Lower leg skin (tissue), 4 donors: Measurements from ENCODE around the gene CCT3. TPM values are rescaled to one million over a fixed set of nuclear protein-coding genes. Genes with fewer than 3 reads are reported as not detected.

Experiments
- DNase-seq, 2 donors: peaks; one replicate each; pipeline ENCODE4 v3.0.0-alpha.2; 2019; ENCODE audit warnings: low spot score in 2 of 2
- H3K4me3 ChIP-seq: fragments of 200-600 bp; sonication (generic); 2 replicates; pipeline ENCODE4 v1.5.1; 2017; ENCODE audit warnings: mild to moderate bottlenecking, low read depth; ENCODE audit not compliant: poor library complexity, severe bottlenecking
- CTCF ChIP-seq, 3 donors: fragments of 450-650 bp; IDR thresholded peaks; one replicate each; pipeline ENCODE4 v1.5.1; 2016; ENCODE audit warnings: antibody characterized with exemption in 3 of 3, mild to moderate bottlenecking in 3 of 3, moderate library complexity in 2 of 3
- POLR2A ChIP-seq, 2 donors: fragments of 450-650 bp; IDR thresholded peaks; one replicate each; pipeline ENCODE4 v1.6.1; 2016 to 2017; ENCODE audit warnings: antibody characterized with exemption in 2 of 2, mild to moderate bottlenecking in 1 of 2, moderate library complexity in 1 of 2
- WGBS, 2 donors: methylation state at CpG; one replicate each; pipeline ENCODE4 v1.1.5; 2018; 5-methylcytosine and 5-hydroxymethylcytosine counted together
- intact Hi-C: fragments of 100-400 bp; cut with DNase I; formaldehyde crosslinking; loops from one replicate; pipeline ENCODE4 v1.15.0; 2023; ENCODE audit warnings: low total_unique reads
- total RNA-seq, 4 donors: library from RNA; depleted of rRNA; stranded (reverse); fragments of >200 nt; gene quantifications; one replicate each; pipeline ENCODE4 v1.1.0, GENCODE V29; 2016

CCT3 gene
- total RNA-seq, 4 donors from 2014 or later = 119 to 202 (median 150) TPM

GRCh38 chr1:156320560-156320959, 17.5 kb downstream of the CCT3 start:
- no peak for DNase-seq
- intact Hi-C loops = loop anchor here (10.0 kb wide), 1 partner anchor 186 kb away; no protein-coding TSS in a partner anchor
- TF ChIP-seq CTCF (IDR thresholded peaks at IDR 0.05) (no peak), POLR2A (IDR thresholded peaks at IDR 0.05) (no peak)
- 77 to 80% methylated on average over 3 of the region's 3 CpGs for WGBS, 2 donors
- H3K4me3 ChIP-seq = no peak overlapping the region

GRCh38 chr1:156319664-156320063, 18.4 kb downstream of the CCT3 start:
- intact Hi-C loops = loop anchor here (10.0 kb wide), 1 partner anchor 185 kb away; no protein-coding TSS in a partner anchor
- no peak for TF ChIP-seq POLR2A (IDR thresholded peaks at IDR 0.05)
- TF ChIP-seq CTCF (IDR thresholded peaks at IDR 0.05) = no peak
- no peak for DNase-seq
- WGBS, 2 donors = 58 to 67% methylated on average over 1 of the region's 1 CpG
- no peak overlapping the region for H3K4me3 ChIP-seq

- WGBS, 2 donors = 90 to 91% methylated on average over 7 of the region's 7 CpGs
- no peak for DNase-seq
- no peak overlapping the region for H3K4me3 ChIP-seq
- TF ChIP-seq POLR2A (IDR thresholded peaks at IDR 0.05) (no peak), CTCF (IDR thresholded peaks at IDR 0.05) (no peak)
- intact Hi-C loops = no loop called here
Observed at GRCh38 chr1:156316909-156317308, 21.2 kb downstream of the CCT3 start.

GRCh38 chr1:156310962-156311361, 27.1 kb downstream of the CCT3 start:
- DNase-seq = peak in 1 of 2 donors; percentile 19
- TF ChIP-seq POLR2A (IDR thresholded peaks at IDR 0.05) (no peak), CTCF (IDR thresholded peaks at IDR 0.05) (no peak)
- intact Hi-C loops = no loop called here
- no peak overlapping the region for H3K4me3 ChIP-seq
- WGBS, 2 donors = 55 to 66% methylated on average over 6 of the region's 6 CpGs

GRCh38 chr1:156308078-156308477, 30.0 kb downstream of the CCT3 start:
- DNase-seq = no peak
- intact Hi-C loops = no loop called here
- no peak for TF ChIP-seq CTCF (IDR thresholded peaks at IDR 0.05)
- no peak for TF ChIP-seq POLR2A (IDR thresholded peaks at IDR 0.05)
- no peak overlapping the region for H3K4me3 ChIP-seq

GRCh38 chr1:156305215-156305614, 32.9 kb downstream of the CCT3 start:
- intact Hi-C loops = no loop called here
- no peak for TF ChIP-seq CTCF (IDR thresholded peaks at IDR 0.05)
- TF ChIP-seq POLR2A (IDR thresholded peaks at IDR 0.05) = no peak

More at GRCh38 chr1:156305215-156305614, 32.9 kb downstream of the CCT3 start:
- WGBS, 2 donors = 41 to 49% methylated on average over 2 of the region's 2 CpGs
- no peak for DNase-seq
- H3K4me3 ChIP-seq = no peak overlapping the region
